GM21825 (cell line): ENCODE measurements around the gene FAM3A.

Experiments used
- ATAC-seq: cut with Tn5 transposase; IDR thresholded peaks from one replicate; pipeline ENCODE4 v1.9.1; 2021; ENCODE audit warnings: mild to moderate bottlenecking, moderate library complexity; ENCODE audit not compliant: unreplicated experiment

The FAM3A gene

DNA sequence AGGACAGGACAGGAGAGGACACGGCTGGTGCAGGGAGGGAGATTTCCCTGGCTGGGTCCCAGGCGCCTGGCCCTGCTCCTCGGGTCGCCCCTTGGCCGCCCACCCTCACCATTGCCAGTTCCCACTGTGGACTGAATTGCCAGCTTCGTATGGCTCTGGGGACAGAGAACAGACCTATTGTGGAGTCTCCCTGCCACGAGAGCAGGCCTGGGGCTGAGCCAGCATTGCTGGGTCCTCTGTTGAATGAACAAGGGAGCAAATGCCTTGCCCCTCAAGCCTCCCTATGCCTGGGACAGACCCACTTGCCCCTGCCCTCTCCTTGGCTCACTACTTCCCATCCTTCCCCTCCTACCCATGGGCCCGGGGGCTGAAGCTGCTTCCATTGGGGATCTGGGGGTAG is 53.6 kb downstream of the FAM3A start:
- no peak for ATAC-seq

DNA sequence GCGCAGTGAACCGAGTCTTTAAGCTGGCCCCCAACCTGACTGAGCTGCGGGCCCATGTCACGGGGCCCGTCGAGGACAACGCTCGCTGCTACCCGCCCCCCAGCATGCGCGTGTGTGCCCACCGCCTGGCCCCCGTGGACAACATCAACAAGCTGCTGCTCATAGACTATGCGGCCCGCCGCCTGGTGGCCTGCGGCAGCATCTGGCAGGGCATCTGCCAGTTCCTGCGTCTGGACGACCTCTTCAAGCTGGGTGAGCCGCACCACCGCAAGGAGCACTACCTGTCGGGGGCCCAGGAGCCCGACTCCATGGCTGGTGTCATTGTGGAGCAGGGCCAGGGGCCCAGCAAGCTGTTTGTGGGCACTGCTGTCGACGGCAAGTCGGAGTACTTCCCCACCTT is 55.7 kb downstream of the FAM3A start:
- ATAC-seq: no peak

DNA sequence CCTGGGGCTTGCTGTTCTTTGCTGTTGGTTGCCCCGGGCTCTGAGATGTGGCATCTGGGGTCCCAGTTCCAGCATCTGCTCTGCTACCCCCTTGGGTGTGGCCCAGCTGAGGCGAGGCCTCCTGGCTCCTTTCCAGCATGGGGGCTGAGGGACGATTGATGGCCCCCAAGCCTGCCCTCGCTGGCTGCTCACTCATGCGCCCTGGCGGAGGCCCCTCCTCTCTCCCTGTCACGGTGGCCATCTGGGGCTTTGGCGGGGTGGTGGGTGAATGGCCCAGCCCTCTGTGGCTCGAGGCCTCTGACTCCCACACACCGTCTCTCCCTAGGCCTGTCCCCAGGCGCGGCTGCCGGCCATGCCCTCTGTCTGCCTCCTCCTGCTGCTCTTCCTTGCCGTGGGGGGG is 56.2 kb downstream of the FAM3A start:
- no peak for ATAC-seq

DNA sequence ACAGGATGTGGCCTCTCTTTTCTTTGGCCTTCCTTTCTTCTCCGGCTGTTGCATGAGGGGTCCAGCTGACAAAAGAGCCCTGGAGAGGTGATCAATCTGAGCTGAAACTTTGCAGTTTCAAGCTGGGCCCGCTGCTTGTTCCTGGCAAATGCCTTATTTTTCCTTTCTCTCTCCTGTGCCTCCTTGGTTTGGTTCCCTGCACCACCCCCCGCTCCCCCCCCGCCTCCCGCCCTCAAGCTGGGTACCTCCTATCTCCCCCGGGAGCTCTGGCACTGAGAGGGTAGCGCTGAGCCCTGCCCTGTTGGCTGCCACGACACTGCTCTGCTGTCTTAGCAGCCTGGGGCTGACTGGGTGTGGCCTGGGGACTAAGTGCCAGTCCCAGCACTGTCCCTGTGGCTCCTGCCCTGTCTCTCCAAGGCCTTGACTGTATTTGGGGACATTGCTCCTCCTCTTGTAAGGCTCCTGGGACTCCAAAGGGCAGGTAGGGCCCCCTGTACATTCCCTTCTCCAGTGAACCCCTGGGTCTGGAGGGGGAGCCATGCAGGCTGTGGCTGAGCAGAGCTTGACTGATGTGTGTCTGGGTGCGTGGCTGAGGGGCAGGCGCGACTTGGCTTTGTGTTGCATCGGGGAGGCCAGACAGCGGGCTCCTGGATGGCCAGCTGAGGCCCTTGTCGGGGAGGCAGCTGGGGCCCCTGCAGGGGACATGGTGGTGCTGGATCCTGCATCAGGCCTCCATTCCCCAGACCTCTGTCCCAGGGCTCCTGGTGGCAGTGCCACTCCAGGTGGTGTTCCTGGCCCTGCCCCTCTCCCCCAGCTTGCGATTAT is 56.9 kb downstream of the FAM3A start:
- ATAC-seq: no peak

DNA sequence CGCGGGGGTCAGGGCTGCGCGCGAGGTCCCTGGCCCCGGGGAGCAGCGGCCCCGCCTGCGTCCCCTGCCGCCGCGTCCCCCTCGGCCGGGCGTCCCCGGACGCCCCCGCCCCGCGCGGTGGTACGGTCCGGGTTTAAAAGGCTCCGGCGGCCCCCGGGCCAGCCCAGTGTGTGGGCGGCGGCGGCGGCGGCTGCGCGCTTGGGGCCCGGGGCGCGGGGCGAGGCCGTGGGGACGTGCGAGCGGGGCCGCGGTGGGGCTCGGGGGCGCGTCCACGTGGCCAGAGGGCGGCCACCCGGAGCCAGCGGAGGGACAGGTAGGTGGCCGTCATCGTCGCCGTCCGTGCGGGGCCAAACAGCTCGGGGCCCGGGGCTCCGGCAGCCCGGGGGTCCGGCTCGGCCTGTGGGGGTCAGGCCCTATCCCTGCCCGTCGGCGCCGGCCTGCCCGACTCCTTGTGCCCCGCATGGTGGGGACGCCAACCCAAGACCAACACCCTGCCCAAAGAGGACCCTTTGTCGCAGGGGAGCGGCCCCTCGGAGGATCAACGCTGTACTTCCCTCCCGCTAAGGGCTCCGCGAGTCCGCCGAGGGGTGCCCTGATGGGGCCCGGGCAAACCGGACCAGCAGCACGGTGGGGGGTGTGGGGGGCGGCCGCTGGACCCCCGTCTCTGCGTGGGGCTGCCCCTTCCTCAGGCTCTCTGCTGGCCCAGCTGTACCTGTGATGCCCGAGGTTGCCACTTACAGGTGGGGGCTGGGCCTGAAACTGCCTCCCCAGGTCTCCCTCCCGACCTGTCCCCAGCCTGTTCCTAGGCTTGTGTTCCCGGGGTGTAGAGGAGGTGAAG is 57.7 kb downstream of the FAM3A start, which contains the start of gene PLXNA3:
TSS of gene PLXNA3 (plus strand) at position 166 of the 838 bp plus-strand sequence. CDS start 1,903 bp downstream, outside the sequence.
- peak; percentile 44 for ATAC-seq

DNA sequence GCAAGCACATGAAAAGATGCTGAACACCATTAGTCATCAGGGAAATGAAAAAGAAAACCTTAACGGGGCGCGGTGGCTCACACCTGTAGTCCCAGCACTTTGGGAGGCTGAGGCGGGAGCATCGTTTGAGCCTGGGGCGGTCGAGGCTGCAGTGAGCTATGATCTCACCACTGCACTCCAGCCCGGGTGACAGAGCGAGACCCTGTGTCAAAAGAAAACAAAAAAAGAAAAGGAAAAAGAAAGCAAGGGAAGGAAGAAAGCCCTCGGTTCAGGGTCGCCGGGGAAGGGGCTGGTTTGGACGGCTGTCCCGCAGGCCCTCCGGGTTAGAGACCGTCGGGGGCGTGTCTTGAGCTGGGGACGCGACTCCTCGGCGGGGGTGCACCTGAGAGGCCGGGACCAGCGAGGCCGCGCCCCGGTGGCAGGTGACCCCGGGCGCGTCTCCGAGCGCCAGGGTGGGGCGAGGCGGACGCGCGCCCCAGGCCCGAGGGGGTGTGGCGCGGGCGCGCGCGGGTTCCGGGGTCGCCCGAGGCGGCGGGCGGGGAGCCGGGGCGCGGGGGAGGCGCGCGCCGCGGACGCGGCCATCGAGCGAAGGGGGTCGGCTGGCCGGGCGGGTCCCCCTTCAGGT is 58.4 kb downstream of the FAM3A start:
- ATAC-seq: peak; percentile 61
